SW480 (cell line): ENCODE data around the gene TGDS.
"Not testable (repeated sequence)": the region's sequence is repeated elsewhere in the genome, so short reads cannot be mapped to it uniquely, and the experiment has no call there.

ENCODE experiments used
- DNase-seq: peaks from one replicate; pipeline ENCODE4 v3.0.0-alpha.2; 2016; ENCODE audit warnings: low spot score

The TGDS gene

GRCh38 chr13:94552095-94552494 lies 43.9 kb downstream of the TGDS start:
- no peak for DNase-seq

GRCh38 chr13:94550062-94550738 lies 45.8 kb downstream of the TGDS start:
- DNase-seq, result peak; percentile 76

- DNase-seq, result peak; percentile 93
Observed at GRCh38 chr13:94549232-94550061, 46.5 kb downstream of the TGDS start.

GRCh38 chr13:94548821-94549231 lies 47.1 kb downstream of the TGDS start:
- DNase-seq, result peak; percentile 71

GRCh38 chr13:94548382-94548781 lies 47.6 kb downstream of the TGDS start:
- DNase-seq, result no peak

- DNase-seq, result no peak
Observed at GRCh38 chr13:94546061-94546839, 49.7 kb downstream of the TGDS start.

GRCh38 chr13:94544922-94545321 lies 51.0 kb downstream of the TGDS start:
- DNase-seq, result no peak

GRCh38 chr13:94542917-94543316 lies 53.0 kb downstream of the TGDS start:
- no peak for DNase-seq

GRCh38 chr13:94537740-94538630 lies 58.0 kb downstream of the TGDS start:
- DNase-seq, result no peak

- no peak for DNase-seq
Observed at GRCh38 chr13:94535775-94536174, 60.2 kb downstream of the TGDS start.

GRCh38 chr13:94535231-94535630 lies 60.7 kb downstream of the TGDS start:
- no peak for DNase-seq

GRCh38 chr13:94534166-94534565 lies 61.8 kb downstream of the TGDS start:
- DNase-seq, result no peak

- not testable (repeated sequence) for DNase-seq
Observed at GRCh38 chr13:94532278-94532677, 63.7 kb downstream of the TGDS start.

- DNase-seq, result not testable (repeated sequence)
Observed at GRCh38 chr13:94526956-94527355, 69.0 kb downstream of the TGDS start.

- no peak for DNase-seq
Observed at GRCh38 chr13:94525781-94526180, 70.2 kb downstream of the TGDS start.

- no peak for DNase-seq
Observed at GRCh38 chr13:94524407-94524806, 71.5 kb downstream of the TGDS start.
